ENCODE results near the gene SCAMP4.

DNA sequence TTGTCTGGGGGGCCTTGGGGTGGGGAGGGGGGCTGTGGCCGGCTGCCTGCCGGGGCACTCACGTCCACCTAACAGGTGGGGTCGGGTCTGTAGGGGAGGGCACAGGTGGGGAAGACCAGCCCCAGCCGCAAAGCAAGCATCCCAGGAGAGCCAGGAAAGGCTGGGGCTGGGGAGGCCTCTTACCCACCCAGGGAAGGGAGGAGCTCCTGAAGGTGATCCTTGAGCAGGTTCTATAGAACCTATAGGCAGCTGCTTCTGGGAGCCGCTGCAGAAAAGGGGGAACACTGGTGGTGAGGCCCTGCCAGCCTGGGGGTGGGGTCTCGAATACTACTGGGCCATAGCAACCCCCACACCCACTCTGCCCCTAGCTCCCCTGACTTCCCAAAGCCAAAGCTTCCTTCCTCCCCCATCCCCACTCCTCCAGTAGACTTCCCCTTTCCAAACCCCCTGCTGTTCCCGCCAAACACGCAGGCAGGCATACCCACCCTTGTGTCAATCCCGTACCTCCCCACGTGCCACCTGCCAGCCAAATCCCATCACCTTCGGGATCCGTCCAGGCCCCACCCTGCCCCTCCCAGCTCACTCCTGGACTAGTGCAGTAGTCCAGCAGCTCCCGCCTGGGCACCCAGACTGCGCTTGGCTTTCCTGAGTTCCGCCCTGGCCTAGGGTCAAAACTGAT is 47.4 kb upstream of the SCAMP4 start:
- TF ChIP-seq CTCF (IDR thresholded peaks at IDR 0.05), result no peak
- TF ChIP-seq POLR2AphosphoS5 (IDR thresholded peaks at IDR 0.05), result no peak
- no peak for TF ChIP-seq POLR2A (IDR thresholded peaks at IDR 0.05)
